Anterior cingulate cortex (tissue), 58 donors: Measurements from ENCODE around the gene HPSE2.

ENCODE experiments used
- DNase-seq, 58 donors: peaks; one replicate each; lab custom pipeline; 2025; lab: John Stamatoyannopoulos, UW

The HPSE2 gene

DNA sequence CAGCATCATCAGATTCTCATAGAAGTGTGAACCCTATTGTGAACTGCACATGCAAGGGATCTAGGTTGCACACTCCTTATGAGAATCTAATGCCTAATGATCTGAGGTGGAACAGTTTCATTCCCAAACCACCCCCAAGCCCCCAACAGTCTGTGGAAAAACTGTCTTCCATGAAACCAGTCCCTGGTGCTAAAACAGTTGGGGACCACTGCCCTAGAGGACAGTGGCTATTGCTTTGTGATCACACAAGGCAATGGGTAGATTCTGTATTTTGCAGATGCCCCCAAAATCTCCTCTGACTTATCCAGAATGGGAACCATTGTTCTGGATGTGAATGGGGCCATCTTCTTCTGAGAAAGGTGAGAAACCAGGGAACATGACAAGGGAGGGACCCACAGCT, 757.8 kb downstream of the HPSE2 start:
- no peak for DNase-seq

DNA sequence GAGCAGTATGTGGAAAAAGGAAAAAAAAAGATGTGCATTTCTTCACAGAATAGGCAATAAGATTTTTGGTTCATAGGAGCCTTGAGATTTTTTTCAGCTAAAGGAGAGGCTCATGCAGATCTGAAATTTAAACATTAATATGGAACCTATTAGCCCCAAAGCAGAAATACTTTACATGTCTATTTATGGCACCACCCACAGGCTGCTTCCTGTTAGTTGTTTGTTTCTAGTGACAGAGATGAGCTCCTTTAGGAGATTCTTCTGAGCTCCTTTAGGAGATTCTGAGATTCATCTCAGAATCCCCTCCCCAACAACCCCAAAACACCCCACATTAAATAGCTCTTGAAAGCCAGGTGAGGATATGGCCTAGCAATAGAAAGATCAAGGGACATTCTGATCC, 761.0 kb downstream of the HPSE2 start:
- no peak for DNase-seq

DNA sequence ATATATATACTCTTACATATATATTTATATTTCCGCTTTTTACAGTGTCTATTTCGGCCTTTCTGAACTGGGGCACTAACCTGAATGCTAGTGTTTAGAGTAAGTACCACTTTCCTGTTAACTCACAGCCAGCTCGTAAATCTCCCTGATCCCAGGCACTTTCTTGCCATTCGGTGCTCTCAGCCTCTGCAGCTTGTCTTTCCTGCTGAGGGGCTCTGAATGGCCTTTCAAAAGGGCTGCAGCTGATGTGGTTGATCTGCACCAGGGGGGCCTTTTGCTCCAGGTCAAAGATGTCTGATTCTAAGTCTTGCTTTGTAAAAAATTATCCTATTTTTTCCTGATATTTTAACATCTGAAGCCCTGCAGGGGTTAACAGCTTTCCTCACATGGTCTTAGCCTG, 763.5 kb downstream of the HPSE2 start:
- DNase-seq = no peak

DNA sequence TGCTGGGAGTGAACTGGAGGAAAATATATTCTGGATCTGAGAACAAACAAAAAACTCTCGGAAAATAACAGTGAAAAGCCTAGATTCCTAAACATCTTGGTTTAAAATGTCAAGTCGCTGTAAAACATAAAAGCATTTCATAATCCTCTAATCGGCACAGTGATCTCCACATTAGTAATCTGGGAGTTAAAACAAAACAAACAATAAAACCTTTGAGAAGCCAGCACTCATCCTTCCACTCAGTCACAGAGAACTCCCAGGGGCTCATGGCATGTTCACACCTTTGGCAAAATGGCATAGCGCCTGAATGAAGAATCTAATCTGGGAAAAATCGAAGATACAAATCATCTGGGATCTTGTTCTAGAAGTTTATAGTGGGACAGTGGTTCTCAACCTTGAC, 764.8 kb downstream of the HPSE2 start:
- DNase-seq = no peak

DNA sequence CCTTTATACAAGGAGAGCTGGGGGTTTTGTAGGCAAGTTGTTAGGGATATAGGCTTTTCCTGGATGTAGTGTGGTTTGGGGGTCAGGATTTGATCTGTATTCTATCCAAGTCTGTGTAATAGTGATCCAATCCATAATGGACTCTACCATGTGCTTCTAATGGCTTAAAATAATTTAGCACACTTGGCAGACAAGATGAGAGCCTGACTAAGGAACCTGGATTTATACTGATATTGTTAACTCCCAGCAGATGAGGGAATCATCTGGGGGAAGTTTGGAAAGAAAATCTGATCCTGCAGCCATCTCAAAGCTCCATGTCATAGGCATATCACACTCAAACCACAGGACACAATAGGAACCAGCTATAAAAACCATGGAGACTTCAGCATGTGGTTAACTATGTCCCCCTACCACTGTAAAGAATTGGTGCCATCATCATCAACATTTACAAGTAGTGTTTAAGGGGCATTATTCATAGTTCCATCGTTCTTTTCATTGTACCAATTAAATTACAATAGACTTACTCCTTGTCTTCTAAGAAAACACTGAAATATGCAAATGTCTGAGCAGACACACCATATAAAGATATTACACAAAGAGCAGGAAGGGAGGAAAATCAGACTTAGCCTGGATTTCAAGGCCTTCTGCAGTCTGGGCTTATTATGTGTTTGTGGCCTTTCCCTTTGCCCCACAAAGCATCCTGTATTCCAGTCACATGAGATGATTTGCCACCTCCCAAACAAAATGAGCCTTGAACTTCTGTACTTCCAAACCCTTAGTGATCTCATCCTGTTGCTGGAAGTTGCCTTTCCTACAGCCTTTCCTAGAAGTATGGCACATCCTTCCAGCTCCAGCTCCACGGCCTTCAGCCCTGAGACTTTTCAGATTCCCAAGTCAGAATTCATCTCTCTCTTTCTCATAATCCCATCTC, 766.4 kb downstream of the HPSE2 start:
- no peak for DNase-seq

DNA sequence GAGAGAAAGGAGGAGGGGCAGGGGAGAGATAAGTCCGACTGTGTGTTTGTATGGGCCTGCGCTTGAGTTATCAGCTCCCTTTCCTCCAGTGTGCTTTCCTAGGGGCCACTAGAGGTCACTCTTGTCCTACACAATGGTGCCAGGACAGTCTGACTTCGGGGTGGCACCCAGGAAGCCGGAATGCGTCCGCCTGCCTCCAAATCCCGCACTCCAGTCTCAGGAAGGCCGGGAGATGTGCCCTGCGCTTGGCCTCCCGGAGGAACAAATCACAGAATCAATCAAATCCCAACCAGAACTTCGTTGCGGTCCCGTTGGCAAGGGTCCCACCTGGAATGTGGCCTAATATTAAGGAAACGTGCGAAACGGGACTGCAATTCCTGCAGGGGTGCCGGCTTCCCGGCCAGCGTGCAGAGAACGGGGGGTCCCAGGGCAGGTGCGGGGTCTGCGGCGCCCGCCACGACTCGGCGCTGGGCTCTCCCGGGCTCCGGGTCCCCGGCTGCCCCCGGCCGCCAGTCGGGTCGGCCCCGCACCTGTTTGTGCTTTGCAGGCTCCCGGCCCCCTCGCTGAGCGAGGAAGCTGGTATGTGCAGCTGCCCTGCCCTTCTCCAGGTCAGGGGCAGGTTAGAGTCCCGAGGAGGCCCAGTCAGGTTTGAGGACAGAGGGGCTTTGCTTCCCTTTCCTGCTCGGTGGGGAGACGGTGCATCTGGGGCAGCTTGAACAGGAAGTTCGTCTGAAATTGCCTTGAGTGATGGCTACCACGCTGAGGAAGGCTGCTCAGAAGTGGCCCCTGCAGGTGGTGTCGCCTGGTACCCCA, 767.9 kb downstream of the HPSE2 start:
- peak in 53 of 58 donors; percentile 7 to 84 (median 55) for DNase-seq

DNA sequence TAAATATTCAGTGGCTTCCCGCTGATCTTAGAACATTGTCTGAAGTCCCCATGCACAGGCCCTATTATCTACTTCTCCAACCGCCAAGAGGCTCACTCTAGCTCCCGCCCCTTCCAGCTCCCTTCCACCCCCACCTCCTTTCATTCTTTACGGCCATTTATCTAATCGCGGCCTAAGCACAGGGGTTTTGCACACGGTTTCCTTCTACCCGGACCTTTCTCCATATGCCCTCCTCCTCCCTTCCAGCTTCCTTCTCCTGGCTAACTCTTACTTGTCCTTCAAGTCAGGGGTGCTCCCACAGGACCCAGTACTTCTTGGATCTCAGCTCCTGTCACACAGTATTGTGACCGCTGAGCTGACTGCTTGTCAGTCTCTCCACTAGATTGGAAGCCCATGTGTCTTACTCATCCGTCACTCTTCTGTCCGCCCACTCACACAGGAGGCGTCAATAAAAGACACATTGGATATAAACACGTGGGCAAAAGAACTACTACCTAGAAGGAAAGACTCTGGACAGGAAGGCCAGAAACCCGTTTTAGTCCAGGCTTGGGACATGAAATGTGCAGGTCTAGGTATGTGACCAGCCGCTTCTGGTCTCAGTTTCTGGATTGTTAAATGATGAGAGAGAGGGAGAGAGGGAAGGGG, 768.7 kb downstream of the HPSE2 start:
- no peak for DNase-seq

DNA sequence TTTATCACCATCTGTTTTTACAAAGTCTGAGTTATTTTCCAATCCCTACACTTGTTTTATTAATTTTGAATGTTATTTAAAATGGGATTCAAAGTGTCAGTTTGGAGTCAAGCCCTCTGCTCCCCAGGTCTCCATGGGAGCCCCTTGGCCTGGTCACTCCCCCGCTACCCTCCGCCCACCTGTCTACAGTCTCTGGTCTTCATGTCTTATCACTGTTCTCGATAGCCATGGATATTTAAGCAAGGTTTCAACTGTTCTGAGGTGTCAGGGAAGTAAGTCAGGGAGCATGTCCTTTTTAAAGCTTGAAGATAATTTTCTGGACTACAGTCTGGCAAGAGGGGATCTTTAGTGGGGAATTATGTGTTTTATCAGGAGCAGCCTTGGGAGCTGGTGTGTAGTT, 769.8 kb downstream of the HPSE2 start:
- DNase-seq = no peak

DNA sequence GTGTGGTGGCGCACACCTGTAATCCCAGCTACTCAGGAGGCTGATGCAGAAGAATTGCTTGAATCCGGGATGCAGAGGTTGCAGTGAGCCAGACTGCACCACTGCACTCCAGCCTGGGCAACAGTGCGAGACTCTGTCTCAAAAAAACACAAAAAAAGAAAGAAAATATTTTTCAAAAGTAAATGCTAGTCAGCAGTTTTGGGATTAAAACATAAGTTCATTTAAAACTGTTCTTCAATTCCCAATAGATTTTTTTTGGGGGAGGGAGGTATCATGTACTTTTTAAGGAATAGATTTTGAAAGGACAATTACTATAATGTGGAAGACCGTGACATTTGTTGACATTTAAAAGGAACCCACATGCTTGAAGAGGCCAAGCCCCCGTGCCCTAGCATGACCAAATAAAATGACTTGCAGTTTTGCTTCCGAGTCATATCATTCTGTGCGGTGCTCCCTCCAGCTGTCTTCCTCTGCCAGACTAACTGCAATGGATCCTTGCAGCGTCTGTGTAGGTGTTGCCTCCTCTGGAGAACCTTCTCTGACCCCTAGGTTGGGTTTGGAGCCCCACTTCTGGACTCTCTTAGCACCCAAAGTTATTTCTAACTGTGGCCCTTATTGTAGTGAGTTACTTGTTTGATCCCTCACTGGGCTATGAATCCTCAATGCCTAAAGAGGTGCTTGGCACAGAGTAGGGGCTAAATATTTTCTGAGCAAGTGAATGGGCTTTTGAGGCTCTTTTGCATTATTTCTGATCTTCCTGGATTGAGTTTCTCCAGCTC, 771.5 kb downstream of the HPSE2 start:
- no peak for DNase-seq

DNA sequence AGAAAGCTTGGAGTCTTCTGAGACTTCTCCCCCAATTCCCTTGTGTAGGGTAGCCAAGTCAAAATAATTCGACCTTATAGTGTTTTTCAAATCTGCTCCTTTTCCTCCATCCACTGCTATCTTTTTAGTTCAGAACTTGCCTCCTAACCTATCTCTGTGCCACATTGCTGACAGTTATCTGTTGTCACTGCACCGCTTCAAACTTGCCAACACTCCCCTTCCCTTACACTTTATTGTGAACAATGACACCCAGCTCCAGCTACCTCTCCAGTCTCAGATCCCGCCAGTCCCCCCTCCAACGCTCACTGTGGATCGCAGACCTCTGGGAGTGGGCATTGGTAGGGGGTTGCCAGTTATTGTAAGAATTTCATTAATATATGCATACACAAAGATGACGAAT, 772.6 kb downstream of the HPSE2 start:
- no peak for DNase-seq

DNA sequence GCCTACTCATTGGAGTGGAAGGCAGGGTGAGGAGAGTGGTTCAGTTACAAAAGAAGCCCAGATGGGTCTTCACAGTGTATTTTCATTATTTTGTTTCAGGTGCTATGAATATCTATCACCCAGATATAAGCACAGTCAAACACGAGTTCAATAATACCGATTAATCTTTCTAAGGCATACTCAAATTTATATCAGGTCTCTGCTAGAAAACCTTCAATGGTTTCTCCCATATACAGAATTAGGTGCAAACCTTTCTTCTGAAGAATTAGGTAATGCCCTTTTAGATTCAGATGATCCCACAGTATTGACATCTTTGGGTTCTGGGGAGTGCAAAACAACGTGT, 774.2 kb downstream of the HPSE2 start:
- no peak for DNase-seq

DNA sequence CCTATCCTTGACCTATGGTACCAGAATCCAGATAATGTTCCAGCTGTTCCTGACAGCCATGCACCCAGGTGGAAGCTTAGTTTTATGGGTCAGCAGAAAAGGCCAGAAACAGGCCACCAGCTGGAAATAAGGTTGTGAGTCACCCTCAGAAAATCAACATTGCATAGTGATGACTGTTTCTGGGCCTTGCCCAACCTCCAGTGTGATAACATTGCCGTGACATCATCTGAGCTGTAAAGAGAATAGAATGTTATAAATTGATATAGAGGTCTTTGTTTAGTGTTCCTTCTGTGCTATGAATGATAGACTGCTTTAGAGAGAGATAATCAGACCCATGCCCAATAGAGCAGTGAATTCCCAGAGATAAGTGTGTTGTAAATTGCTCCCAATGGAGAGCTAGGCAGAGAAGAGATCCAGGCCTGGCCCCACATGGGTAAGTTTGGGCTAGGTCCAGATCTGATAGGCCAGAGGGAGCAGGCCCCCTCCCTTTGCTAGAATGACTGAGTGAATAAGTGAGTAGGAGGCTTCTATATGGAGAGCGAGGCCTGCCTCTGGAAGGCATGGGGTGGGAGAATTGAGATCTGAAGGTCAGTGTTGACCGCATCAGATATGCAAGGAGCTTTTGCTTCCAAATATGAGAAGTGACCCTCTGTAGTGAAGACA, 774.7 kb downstream of the HPSE2 start:
- peak in 1 of 58 donors; percentile 32 for DNase-seq

DNA sequence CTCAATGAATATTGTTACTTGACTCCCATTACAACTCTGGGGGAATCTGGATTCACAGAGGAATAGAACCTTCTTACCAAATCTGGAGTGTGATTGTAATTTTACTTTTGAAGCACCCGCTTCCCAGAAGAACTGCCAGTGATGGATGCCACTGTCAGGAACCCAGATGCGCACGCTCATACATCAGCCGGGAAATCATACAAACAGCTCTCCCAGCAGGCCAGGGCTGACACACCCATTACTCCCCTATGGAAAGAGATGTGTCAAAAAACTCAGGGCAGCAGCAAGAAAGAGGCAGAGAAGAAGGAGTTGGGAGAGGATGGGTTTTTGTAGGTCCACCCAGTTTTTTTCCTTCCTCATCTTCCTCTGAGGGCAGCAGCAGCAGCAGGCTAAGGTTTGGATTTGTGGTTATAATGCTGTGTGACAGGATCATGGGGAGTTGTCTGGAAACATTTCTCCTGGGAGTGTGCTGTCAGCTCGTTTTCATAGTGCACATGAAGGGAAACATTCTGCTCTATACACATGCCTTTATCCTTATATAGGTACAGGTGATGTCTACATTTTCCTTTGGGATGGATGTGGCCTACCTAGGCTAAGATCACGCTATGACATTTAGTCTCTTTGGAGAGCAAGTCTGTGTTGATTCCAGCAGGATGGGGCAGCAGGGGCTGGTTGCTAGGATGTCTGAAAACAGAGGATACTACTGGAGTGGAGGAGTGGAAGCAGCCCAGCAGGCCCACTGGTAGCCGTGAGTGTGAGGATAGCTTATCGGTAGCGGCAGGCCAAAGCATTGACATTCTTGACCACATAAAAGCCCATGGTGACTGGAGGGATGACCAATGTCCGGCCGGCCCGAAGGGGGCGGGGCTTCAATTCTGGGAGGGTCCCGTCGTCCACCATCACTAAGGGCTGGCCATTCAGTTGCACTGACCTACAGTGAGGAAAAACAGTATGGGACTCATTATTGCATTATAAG, 776.6 kb downstream of the HPSE2 start:
- DNase-seq = no peak

DNA sequence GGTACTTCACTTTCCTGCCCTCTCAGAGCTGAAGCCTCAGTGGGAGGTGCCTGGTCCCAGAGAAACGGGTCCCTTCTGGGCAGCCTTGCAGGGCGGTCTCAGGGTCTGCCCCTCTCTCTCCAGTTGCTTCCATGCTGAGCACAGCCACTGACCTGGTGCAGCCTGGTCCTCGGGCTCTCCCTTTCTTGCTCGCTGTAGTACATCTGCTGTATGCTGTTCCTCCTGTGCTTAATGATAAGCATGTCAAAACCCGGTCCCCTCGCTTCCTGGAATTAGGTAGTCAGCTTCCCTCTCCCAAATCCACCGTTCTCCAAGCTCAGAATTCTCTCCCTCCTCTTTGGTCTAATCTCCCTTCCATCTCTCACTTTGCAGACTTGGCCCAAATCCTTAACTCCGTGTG, 777.9 kb downstream of the HPSE2 start:
- no peak for DNase-seq

DNA sequence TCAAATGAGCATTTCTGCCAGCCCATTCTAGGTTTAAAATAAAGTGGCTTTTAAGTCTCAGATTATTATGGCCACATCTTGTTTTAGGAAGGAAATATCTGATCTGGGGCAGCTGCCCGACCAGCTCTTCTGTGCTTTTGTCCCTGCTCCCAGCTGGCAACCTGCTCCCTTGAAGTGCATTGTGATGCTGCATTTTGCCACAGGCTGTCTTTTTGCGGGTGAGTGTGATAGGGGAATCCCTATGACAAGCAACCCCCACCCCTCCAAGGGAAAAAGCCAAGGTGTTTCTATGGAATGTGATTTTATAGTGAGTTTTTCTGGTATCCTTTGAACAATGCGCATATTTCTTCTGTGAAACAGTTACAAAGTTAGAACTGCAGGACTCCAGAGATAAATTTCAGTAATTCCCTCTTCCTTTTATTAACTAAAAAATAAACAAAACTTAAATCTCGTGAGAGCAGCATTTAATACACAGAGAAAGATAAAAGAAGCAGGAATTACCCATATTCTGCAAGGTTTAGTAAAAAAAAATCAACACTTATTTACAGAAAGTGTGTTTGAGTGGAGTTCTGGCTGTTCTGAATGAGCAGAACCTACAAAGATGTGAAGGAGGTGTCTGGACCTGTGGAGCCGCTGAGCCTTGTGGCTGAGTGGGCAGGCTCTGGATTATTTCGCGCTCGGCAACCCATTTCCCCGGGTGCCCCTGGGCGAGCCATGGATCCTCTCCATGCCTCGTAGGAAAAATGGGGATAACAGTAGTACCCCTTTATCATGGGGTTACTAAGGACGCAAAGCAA, 778.8 kb downstream of the HPSE2 start:
- DNase-seq = no peak

DNA sequence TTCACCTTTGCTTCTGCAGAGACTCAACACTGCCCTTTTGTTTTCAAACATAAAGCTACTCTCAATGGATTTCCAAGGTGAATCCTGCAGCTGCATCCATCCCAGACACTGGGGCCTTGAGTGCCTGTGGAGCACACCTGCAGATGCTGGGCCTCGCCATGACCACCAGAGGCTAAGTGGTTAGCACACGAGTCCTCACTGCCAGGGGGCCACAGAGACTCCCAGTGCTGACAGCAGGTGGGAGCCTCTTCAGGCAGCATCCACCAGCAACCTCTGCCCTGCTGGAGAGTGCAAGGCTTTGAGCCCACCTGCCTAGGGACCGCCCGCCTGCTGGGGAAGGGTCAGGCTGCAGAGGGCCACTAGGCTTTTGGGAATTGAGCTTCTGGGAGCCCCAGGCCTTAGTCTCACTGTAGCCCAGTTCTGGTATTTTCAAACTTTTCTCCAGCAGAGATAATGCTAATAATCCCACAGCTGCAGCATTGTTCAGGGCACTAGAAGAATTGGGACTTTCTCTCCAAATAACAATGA, 779.5 kb downstream of the HPSE2 start:
- no peak for DNase-seq

DNA sequence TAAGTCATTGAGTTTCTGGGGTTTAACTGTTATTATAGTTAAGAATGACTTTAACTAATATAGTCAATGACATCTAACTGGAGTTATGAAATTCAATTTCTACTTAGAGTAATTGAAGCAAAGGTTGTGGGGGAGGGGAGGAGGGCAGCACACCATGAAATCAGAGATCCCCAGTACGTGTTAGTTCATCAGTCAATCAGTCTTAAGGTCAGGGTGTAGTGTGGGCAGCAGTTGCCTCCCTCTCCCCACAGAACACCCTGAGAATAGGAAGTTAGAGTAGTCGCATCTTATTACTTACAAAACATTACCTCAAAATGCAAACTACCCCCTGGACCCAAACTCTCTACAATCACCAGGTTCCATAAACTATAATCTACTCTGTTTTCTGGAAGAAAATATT, 781.9 kb downstream of the HPSE2 start:
- DNase-seq = no peak

DNA sequence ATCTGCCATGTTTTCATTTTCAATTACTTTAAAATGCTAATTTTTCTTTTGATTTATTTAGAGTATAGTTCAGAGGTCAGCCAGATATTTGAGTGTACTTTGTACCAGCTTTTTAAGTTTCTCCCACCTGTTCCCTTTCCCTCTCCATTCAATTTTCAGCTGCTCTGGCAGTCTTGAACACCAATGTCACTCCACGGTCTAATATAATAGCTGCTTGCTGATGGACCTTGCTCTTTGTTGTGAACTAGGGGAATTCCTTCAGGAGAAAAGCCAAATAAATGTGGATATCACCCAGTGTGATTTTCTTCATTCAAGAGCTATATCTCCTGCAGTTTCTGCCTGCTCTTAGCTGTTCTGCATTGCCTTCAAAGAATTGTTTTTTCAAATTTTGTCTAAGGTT, 785.0 kb downstream of the HPSE2 start:
- DNase-seq = no peak
